LoVo (cell line): ENCODE results near the gene IQCN.

Experiments used
- DNase-seq: peaks from one replicate; pipeline ENCODE4 v3.0.0-alpha.2; 2016; ENCODE audit warnings: low spot score

The IQCN gene

DNA sequence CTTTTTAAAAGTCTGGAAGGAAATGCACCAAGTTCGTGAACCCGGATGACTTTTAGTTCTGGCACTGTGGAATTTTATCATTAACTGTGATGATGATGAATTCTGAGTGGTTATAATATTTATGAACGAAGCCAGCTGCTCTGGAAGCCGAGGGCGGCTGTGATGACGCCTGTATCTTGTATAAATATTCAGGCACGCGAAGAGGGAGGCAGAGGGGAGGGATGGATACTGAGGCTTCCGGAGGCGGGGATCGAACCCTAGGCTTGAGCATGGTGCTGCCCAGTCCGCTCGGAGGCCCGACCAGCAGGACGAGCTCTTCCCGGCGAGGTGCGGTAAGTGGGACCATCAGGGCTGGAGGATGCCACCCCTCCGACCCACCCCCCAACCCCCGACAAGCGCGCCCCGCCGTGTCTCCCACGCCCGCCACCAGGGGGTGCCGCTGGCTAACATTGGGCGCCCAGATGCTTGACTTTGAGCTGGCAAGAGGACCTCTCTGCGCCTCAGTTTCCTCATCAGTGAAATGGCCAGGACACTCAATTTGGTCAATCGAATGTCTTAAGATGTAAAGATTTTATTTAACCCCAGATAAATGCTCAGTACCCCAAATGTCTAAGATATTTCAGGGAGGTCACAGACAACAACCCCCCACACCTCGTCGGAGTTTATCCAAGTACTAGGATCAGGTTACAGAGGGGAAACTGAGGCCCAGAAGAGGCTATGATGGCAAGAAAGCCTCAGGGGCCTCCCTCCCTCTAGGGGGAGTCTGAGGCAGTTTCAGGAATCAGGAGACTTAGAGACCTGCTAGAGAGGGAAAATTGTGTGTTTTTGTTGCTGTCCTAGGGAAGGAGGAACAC, 65.9 kb downstream of the IQCN start:
- DNase-seq, result no peak
